Testis (tissue), 3 donors: Measurements from ENCODE around the gene NTNG2. TPM values are rescaled to one million over a fixed set of nuclear protein-coding genes. Genes with fewer than 3 reads are reported as not detected.

ENCODE experiments used
- DNase-seq: peaks from one replicate; pipeline ENCODE4 v3.0.0-alpha.2; 2019
- H3K27ac ChIP-seq, 2 donors: fragments of 200-600 bp; sonication (generic); one replicate each; pipeline ENCODE4 v1.5.1; 2019
- H3K27me3 ChIP-seq: fragments of 200-600 bp; sonication (generic); one replicate; pipeline ENCODE4 v1.5.1; 2019
- H3K36me3 ChIP-seq: fragments of 200-600 bp; sonication (generic); one replicate; pipeline ENCODE4 v1.5.1; 2017; ENCODE audit warnings: low read depth; ENCODE audit errors: missing control alignments
- H3K4me1 ChIP-seq: fragments of 200-600 bp; sonication (generic); one replicate; pipeline ENCODE4 v1.5.1; 2019
- H3K4me3 ChIP-seq, 2 donors: fragments of 200-600 bp; sonication (generic); one replicate each; pipeline ENCODE4 v1.5.1; 2017 to 2019
- H3K9me3 ChIP-seq: fragments of 200-600 bp; sonication (generic); one replicate; pipeline ENCODE4 v1.5.1; 2017
- CTCF ChIP-seq, 3 experiments: fragments of 450-650 bp in 2 of 3; fragments of 200-600 bp in 1 of 3; sonication (generic) in 1 of 3; IDR thresholded peaks; one replicate each; pipeline ENCODE4 v1.5.1; 2016 to 2019; ENCODE audit warnings: antibody characterized with exemption in 3 of 3, mild to moderate bottlenecking in 2 of 3, moderate library complexity in 1 of 3
- POLR2A ChIP-seq: fragments of 450-650 bp; IDR thresholded peaks from one replicate; pipeline ENCODE4 v1.6.1; 2017; ENCODE audit warnings: antibody characterized with exemption, mild to moderate bottlenecking, moderate library complexity
- WGBS, 2 donors: methylation state at CpG; one replicate each; pipeline ENCODE4 v1.1.5; 2018; 5-methylcytosine and 5-hydroxymethylcytosine counted together
- intact Hi-C: fragments of 100-400 bp; cut with DNase I; formaldehyde crosslinking; loops from one replicate; pipeline ENCODE4 v1.15.1; 2023; ENCODE audit warnings: low total_unique reads
- polyA plus RNA-seq: library from polyadenylated mRNA; stranded (reverse); fragments of 350-450 nt; fragmentation: Illumina TruSeq; extraction: RNeasy Lipid Tissue Mini Kit (QIAGEN cat#74804); gene quantifications from one replicate; pipeline ENCODE4 v1.2.3, GENCODE V29; 2014; ENCODE audit warnings: low read depth, low replicate concordance; ENCODE audit not compliant: insufficient read depth
- total RNA-seq, 2 donors: library from RNA; depleted of rRNA; stranded (reverse); fragments of >200 nt; gene quantifications; one replicate each; pipeline ENCODE4 v1.2.3, GENCODE V29; 2016

NTNG2 gene
- total and polyA plus RNA-seq, 3 donors from 2014 or later: 3.3 to 29.0 (median 23.7) TPM

- no peak overlapping the region for H3K4me3 ChIP-seq
- no peaks in the 10 kb centered on the region for H3K36me3 ChIP-seq
- intact Hi-C loops: no loop called here
- no peak overlapping the region for H3K27ac ChIP-seq
- no peaks in the 10 kb centered on the region for H3K27me3 ChIP-seq
- H3K9me3 ChIP-seq: no peaks in the 10 kb centered on the region
- DNase-seq: no peak
- no peak for TF ChIP-seq POLR2A
- no peak for TF ChIP-seq CTCF (IDR thresholded peaks at IDR 0.05)
- no peaks in the 10 kb centered on the region for H3K4me1 ChIP-seq
- 78 to 79% methylated on average over 6 to 12 of the region's 12 CpGs for WGBS, 2 donors
These were observed 72.7 kb downstream of the NTNG2 start for GRCh38 chr9:132234535-132234934.

DNA sequence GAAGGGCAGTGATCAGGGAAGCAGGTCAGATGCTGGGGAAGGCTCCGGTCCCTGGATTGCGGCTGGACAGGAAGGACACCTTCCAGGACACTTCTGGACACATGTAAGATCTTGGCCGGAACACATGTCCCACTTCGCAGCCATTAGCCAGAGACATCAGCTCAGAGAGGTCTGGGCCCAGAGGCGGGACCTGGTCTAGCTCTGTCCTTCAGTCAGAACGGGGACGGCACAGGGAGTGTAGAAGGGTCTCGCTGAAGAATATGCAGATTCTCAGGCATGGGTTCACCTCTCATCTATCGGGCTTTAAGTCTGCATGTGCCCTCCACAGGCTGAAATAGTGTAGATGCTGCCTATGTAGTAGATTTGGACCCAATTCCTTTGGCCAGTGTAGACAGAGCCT lies 73.3 kb downstream of the NTNG2 start:
- WGBS, 2 donors: 82 to 83% methylated on average over 6 to 9 of the region's 9 CpGs

DNA sequence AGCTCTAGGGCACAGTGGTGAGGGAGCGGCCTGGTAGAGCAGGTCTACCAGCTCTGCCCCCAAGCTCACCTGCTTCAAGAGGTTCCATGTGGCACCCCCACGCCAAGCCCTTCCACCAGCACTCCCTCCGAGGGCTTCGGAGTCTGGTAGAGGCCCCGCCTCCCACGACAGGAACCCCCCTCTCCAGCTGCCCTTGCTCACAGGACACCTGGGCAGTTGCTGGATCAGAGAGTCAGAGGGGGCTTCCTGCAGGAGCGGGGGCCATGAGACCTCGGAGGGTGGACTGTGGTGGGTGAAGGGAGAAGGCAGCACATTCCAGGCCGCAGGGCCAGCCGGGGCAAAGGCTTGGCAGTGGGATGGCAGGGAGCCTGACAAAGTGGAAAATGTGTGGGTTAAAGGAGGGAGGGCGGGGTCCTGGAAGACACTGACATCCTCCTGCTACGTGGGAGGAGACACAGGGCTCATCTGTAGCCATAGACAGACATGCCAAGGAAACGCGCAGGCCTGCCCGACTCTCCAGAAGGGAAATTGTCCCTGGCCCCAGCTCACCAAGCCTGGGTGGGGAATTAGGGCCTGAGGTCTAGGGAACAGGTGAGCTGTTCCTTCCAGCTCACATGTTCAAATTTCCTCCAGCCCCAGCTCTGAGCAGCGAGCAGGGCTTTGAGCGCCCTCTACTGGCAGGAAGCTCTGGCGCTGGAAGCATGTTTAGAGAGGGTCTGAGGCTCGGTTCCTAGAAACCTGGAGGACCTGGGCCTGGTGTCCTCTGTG lies 74.2 kb downstream of the NTNG2 start:
- no peaks in the 10 kb centered on the region for H3K27me3 ChIP-seq
- H3K36me3 ChIP-seq: no peaks in the 10 kb centered on the region
- no peaks in the 10 kb centered on the region for H3K9me3 ChIP-seq
- intact Hi-C loops: no loop called here
- no peak overlapping the region for H3K4me3 ChIP-seq
- WGBS, 2 donors: 42 to 53% methylated on average over 14 to 19 of the region's 19 CpGs
- no peaks in the 10 kb centered on the region for H3K4me1 ChIP-seq
- no peak for TF ChIP-seq POLR2A
- TF ChIP-seq CTCF (IDR thresholded peaks at IDR 0.05): peak; percentile 79 to 93 (median 82)
- no peak overlapping the region for H3K27ac ChIP-seq
- peak; percentile 89 for DNase-seq

More for the DNA sequence above, 73.3 kb downstream of the NTNG2 start:
- Histone ChIP-seq H3K9me3 (no peaks in the 10 kb centered on the region), H3K27me3 (no peaks in the 10 kb centered on the region), H3K4me3 (no peak overlapping the region), H3K4me1 (no peaks in the 10 kb centered on the region), H3K36me3 (no peaks in the 10 kb centered on the region), H3K27ac (no peak overlapping the region)
- intact Hi-C loops: no loop called here
- TF ChIP-seq POLR2A: no peak
- TF ChIP-seq CTCF (IDR thresholded peaks at IDR 0.05): no peak
- no peak for DNase-seq

DNA sequence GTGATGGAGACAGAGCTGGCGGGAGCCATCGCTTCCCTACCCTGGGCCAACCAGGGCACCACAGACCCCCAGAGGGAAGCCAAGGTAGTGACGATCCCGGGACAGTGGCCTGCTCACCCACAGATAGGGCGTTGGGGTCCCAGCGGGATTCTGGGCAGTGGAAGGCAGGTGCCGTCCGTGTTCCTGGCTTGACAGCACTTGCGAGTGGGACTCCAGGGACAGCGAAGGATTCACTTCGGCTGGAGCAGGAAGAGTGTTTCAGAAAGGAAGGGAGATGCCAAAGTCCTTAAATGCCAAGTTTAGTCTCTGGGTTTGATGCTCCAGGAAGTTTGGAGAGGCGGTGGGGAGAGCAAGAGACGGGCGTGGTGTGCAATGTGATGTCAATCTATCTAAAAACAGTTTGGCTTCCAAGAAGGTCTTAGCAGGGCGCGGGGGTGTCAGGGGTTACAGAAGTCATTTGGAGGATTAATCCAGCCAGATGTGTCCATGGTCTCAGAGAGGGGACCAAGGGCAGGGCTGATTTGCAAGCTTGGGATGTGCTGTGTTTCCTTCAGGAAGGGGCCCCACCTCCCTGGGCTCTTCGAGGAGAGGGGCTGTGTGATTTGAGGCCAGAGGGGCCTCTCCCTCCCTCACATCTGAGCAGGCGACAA lies 74.9 kb downstream of the NTNG2 start:
- no peak overlapping the region for H3K27ac ChIP-seq
- intact Hi-C loops: no loop called here
- H3K4me3 ChIP-seq: no peak overlapping the region
- no peak for DNase-seq
- no peaks in the 10 kb centered on the region for H3K27me3 ChIP-seq
- TF ChIP-seq CTCF (IDR thresholded peaks at IDR 0.05): peak in 1 of 3 experiments; percentile 33
- TF ChIP-seq POLR2A: no peak
- no peaks in the 10 kb centered on the region for H3K36me3 ChIP-seq
- WGBS, 2 donors: 55 to 65% methylated on average over 7 to 18 of the region's 18 CpGs
- no peaks in the 10 kb centered on the region for H3K9me3 ChIP-seq
- no peaks in the 10 kb centered on the region for H3K4me1 ChIP-seq
